NOMO-1 (cell line): Measurements from ENCODE around the gene CHEK1.

Experiments
- DNase-seq, 2 experiments: peaks; one replicate each; lab custom pipeline; 2025; ENCODE audit not compliant: unreplicated experiment in 2 of 2; lab: John Stamatoyannopoulos, UW

The CHEK1 gene

DNA sequence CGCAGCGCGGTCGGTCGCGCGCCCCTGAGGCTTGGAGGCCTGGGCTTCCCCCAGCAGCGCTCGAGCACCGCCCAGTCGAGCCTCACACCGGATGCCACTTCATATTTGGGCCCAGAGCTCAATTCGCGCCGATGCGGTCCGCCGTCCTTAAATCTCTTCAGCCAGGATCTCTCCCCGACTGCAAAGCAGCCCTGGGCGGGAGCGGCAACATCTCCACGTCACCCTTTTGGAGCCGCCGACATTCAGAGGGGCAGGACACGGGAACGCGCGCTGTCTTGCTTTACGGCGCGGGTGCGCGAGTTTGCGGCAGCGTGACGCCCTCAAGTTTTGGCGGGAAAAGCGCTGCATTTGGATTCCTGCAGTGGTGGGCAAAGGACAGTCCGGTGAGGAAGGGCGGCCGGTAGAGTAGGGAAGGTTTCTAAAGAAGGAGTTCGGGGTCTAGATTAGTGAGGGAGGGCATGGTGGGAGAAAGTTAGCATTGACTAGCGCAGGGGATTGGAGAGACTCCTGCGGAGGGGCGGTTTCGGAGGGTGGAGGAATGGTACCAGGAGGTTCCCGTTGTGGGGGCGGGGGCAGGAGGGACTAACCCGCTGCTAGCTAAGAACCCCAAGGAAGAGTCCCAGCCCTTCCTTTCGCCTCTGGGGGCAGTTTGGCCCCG lies 796 bp downstream of the CHEK1 start:
- DNase-seq: peak; percentile 80 to 86

GRCh38 chr11:125626288-125626950 lies 1.5 kb downstream of the CHEK1 start:
- peak; percentile 69 to 74 for DNase-seq

DNA sequence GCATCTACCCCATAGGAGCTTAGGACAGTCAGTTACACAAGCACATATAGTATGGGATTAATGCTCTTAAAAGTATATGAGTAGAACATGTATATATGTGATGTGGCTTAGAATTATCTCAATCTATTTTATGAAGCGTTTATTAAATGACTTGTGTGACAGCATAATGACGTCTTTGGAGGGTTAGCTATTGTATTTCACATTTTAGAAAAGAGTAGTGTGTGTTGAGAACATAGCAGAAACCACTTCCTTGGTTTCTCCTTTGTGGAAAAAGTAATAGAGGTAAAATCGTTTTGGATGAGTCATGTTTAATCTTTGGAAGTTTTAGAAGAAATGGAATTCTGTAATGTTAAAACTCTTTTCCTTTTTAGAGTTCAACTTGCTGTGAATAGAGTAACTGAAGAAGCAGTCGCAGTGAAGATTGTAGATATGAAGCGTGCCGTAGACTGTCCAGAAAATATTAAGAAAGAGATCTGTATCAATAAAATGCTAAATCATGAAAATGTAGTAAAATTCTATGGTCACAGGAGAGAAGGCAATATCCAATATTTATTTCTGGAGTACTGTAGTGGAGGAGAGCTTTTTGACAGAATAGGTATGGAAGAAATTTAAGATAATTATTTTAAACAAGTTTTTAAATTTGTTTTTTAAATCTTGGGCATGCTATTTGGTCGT lies 2.4 kb downstream of the CHEK1 start:
- no peak for DNase-seq

DNA sequence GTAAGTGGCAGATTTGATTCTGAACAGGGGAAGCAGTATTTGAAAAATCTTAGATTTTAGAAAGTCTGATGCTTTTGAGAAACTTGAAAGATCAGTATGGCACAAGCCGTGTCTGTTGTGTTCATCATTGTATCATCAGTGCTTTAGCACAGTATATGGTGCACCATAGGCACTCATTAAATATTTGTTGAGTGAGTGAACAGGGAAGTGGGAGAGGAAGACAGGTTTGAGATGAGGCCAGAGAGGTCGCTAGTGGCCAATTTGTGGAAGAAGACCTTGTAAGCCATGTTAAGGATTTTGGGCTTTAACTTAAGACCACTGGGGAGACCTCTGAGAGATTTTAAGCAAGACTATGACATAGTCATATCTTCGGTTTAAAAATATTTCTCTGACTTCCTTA lies 12.9 kb downstream of the CHEK1 start:
- no peak for DNase-seq

DNA sequence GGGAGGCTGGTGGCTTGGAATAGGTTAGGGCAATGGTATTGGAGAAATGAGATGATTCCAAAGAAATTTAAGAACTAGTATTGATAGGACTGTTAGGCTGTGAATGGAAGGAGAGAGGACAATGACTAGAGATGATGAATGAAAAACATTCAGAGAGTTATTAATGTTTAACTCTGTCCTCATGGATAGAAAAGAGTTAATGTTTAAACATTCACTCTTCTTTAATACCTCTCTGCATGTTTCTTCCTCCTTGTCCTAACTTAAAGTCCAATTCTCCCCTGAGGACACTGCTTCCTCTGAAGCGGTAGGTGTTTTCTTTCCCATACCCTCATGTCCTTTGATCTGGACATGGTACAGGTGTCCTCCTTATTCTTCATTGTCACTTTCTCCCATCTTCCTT lies 13.4 kb downstream of the CHEK1 start:
- DNase-seq: no peak

DNA sequence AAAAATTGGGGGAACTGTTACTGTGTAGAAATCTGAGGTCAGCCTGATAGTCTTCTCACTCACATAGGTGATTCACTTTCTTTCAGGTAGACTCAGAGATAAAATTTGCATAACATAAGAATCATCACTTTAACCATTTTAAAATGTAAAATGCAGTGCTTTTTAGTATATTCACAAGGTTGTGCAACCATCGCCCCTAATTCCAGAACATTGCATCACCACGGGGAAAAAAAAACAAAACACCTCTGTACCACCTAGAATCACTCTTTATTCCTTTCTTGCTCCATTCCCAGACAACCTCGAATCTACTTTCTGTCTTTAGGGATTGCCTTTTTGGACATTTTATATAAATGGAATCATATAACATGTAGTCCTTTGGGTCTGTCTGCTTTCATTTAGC lies 20.9 kb downstream of the CHEK1 start:
- no peak for DNase-seq

DNA sequence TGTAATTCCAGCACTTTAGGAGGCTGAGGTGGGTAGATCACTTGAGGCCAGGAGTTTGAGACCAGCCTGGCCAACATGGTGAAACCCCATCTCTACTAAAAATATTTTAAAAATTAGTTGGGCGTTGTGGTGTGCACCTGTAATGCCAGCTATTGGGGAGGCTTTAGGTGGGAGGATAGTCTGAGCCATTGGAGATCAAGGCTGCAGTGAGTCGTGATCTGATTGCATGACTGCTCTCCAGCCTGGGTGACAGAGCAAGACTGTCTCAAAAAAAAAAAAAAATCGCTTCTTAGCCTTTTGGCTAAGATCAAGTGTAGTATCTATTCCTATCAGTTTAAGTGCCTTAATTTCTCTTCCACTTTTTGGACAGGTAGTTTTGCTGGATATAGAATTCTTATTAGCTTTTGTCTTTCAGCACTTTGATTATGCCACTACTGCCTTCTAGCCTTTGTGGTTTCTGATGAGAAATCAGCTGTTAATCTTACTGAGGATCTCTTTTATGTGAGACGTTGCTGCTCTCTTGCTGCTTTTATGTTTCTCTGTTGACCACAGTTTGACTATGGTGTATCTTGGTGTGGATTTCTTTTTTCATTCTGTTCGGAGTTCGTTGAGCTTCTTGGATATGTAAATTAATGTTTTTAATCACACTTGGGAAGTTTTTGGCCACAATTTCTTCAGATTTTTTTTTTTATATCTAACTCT lies 24.7 kb downstream of the CHEK1 start:
- DNase-seq: no peak

GRCh38 chr11:125662689-125663088 lies 37.7 kb downstream of the CHEK1 start:
- DNase-seq: no peak

- no peak for DNase-seq
Observed at GRCh38 chr11:125663910-125664309, 38.9 kb downstream of the CHEK1 start.

DNA sequence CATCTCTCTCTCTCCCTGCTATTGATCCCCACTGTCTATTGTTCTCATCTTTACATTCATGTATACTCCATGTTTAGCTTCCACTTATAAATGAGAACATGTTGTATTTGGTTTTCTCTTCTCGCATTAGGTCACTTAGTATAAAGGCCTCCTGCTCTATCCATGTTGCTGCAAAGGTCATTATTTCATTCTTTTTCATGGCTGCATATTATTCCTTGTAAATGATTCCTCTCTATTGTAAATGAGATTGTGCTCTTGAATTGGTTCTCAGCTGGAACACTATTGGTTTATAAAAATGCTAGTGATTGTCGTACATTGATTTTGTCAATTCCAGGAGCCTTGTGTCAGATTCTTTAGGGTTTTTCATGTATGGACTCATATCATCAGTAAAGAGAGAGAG lies 42.2 kb downstream of the CHEK1 start:
- no peak for DNase-seq

- no peak for DNase-seq
Observed at GRCh38 chr11:125670172-125670571, 45.2 kb downstream of the CHEK1 start.

- no peak for DNase-seq
Observed at GRCh38 chr11:125671561-125671960, 46.6 kb downstream of the CHEK1 start.

DNA sequence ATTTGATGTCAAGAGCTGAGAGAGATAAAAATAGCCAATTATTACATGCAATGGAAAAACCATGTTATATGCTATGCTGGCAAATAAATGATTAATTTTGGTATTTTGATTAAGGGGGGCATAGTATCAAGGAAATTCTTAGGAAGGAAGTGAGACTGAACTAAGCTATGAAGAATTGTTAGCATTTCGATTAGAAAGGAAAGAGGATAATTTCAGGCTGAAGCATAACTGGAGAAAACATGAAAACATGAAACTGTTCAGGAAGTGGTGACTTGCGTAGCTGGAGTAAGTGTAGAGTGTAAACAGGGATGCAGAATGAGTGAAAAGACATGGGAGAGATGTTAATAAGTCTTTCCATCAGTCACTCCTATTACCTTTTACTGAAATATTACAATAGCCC lies 49.2 kb downstream of the CHEK1 start:
- no peak for DNase-seq

- DNase-seq: no peak
Observed at GRCh38 chr11:125675196-125675595, 50.2 kb downstream of the CHEK1 start.

- DNase-seq: no peak
Observed at GRCh38 chr11:125679397-125679796, 54.4 kb downstream of the CHEK1 start.

GRCh38 chr11:125679837-125680236 lies 54.9 kb downstream of the CHEK1 start:
- DNase-seq: no peak

DNA sequence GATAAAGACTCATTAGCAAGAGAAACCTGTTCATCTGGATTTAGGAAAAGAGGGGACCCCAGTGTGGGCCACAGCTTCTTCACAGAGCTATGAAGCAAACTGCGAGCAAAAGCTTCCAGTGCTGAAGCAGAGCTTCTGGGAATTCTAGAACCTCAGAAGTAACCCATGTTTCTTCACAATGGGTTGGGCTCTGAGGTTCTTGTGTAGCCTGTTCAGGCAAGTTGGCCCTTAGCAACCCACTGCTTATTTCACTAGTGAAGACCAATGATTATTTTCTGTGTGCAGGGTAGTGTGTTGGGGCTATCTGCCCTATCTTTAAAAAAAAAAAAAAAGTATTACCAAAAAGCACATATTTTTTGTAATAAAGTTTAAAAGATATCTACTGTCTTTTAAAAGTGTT lies 55.8 kb downstream of the CHEK1 start, which contains the start of gene ACRV1:
ACRV1 (minus strand) TSS at position 101 of the 400 bp plus-strand sequence; CDS start at position 34, 67 bp downstream.
- no peak for DNase-seq

- DNase-seq: no peak
Observed at GRCh38 chr11:125685228-125685627, 60.3 kb downstream of the CHEK1 start.

DNA sequence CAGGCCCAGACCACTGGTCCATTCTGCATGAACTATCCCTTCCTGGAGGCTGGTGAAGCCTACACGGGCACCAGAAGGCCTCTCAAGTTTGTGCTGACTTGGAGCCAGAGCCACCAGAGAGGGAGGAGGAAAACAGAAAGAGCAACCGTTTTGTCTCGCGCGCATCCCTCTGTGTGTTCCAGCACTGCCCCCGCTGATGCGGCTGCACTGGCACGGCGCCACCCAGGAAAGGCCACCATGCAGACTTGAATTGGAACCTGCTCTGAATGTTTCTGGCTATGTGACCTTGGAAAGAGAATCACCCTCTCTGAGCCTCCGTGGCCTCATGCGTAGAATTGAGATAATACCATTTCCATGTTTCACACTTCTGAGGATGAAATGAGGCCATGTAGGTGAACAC lies 63.1 kb downstream of the CHEK1 start:
- DNase-seq: no peak

DNA sequence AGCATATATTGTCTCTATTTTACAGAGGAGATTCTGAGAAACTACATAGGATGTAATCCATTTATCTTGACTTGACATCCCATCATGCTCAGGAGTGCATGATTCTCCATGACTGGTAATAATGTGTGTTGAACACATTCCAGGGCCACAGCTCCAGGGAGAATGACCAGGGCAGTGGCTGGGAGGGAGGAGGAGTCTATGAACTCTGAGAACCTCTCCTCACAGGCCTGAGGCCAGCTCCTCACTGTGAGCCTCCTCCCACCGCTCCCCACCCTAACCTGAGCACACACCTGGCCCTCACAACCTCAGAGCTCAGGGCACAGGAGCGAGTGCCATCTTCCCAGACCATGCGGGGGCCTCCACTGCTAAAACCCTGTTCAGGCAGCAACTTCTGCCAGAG lies 63.7 kb downstream of the CHEK1 start:
- DNase-seq: no peak

DNA sequence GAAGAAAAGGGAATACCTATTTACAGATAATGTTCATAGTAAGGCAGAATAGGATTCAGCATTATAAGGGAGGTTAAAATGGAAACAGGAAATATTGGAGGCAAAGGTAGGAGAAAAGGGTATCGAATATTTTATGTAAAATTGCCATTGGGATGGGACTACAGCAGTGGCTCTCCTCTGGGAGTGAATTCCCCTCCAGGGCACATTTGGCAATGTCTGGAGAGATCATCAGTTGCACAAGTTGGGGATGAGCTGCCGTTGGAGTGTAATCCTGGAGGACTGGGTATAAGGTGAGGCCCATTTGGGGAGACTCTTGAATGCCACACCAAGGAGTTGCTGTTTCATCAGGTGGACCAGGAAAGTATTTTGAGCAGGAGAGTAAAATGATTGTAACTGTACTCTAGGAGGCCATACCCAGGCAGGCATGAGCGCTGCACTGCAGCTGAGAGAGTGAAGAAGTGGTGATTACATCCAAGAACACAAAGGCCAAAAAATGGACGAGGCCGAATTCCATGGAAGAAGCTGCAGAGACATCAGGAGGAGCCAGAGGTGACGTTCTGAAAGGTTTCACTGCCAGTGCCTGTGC lies 64.4 kb downstream of the CHEK1 start:
- no peak for DNase-seq
